GM18907 (cell line): Measurements from ENCODE around the gene NCKAP5.

ENCODE experiments used
- ATAC-seq: cut with Tn5 transposase; IDR thresholded peaks from one replicate; pipeline ENCODE4 v1.9.1; 2021; ENCODE audit warnings: mild to moderate bottlenecking, moderate library complexity; ENCODE audit not compliant: unreplicated experiment

Gene NCKAP5

GRCh38 chr2:133409581-133410285 is 158.5 kb downstream of the NCKAP5 start:
- no peak for ATAC-seq

DNA sequence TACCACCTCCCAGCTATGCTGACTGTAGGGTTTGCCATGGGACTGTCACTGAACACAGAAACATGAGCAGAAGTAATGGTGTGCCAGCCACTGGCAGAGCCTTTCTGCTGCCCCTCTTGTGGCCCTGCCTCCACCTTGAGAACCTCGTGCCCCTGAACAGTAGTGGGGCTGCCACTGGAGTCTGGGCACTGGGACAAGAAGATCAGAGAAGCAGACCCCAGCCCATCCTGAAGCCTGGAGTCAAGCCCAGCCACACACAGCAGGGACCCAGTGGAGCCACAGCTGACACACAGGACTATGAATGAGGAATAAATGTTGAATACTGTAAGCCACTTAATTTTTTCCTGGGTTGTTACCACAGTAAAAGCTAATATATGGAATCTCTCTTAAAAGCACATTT is 159.6 kb downstream of the NCKAP5 start:
- no peak for ATAC-seq

GRCh38 chr2:133407341-133407740 is 160.9 kb downstream of the NCKAP5 start:
- ATAC-seq = no peak

DNA sequence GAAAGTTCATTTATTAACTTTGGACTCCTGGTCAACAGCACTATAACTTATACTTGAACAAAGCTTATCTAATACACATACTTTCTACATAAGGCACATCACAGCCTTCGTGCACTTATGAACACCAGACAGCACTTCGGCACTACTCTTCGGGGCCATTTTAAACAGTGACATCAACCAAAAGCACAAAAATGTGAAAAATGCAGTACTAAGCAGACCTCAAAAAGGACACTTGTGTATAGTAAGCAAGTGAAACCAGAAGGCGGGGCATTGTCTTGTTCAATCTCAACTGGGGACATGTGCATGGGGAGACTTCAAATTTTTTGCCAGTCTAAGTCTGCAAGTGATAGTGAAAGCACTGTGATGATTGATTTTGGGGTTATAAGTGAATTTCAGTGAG is 163.0 kb downstream of the NCKAP5 start:
- no peak for ATAC-seq

- ATAC-seq = no peak
Measured at GRCh38 chr2:133400411-133400810, 167.9 kb downstream of the NCKAP5 start.

- no peak for ATAC-seq
Measured at GRCh38 chr2:133393895-133394294, 174.4 kb downstream of the NCKAP5 start.

DNA sequence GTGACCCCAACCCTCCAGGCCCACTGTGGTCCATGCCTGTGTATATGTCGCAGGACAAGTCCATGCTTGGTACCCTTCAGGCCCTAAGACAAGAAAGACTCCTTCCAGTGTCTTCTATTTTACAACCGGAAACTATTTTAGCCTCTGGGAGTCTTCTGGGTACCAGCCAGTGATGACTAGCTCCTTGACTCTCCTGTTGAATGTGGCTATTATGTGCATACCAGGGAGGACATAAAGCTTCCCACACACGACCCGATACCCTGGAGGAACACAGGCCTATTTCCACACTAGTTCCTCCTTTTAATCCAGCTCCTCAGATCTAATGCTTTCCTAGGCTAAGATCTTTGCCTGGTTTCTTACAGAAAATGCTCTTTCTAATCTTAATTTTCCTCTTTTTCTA is 178.1 kb downstream of the NCKAP5 start:
- no peak for ATAC-seq

GRCh38 chr2:133389569-133389968 is 178.7 kb downstream of the NCKAP5 start:
- no peak for ATAC-seq

DNA sequence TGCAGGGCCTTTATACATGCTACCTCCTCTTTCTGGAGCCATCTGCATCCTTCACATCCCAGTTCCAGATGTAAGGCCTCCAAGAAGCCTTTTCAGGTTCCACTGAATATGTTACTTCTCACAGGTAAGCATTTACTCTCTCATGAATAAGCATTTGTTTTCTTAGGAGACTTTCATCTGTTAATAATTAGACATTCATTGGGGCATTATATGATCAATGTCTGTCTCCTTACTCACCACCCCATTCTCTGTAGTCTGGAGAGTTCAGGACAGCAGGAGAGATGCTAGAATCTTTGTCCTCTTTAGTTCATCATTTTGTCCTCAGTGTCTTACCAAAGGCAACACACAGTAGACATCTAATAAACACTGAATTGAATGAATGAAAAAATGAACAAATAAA is 185.7 kb downstream of the NCKAP5 start:
- ATAC-seq = no peak

- no peak for ATAC-seq
Measured at GRCh38 chr2:133380991-133381390, 187.3 kb downstream of the NCKAP5 start.

- ATAC-seq = no peak
Measured at GRCh38 chr2:133378928-133379549, 189.2 kb downstream of the NCKAP5 start.

GRCh38 chr2:133378386-133378785 is 189.9 kb downstream of the NCKAP5 start:
- no peak for ATAC-seq

DNA sequence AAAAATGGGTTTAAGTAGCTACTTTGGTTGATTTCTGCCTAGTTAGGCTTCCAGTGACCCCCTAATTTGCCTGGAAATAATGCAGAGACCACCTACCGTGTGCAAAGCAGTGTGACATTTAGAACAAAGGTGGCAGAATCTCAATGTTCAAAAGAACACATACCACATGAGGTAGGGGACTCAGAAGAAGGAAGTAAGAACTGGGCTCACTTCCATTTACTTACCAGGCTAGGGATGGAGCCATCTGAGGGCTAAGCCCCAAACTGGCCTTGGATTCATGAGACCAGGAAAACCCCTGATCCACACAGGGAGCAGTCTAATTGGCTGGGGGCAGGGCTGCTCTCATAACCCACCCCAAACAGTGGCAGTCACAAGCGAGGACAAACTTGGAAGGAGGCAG is 190.7 kb downstream of the NCKAP5 start:
- ATAC-seq = no peak

DNA sequence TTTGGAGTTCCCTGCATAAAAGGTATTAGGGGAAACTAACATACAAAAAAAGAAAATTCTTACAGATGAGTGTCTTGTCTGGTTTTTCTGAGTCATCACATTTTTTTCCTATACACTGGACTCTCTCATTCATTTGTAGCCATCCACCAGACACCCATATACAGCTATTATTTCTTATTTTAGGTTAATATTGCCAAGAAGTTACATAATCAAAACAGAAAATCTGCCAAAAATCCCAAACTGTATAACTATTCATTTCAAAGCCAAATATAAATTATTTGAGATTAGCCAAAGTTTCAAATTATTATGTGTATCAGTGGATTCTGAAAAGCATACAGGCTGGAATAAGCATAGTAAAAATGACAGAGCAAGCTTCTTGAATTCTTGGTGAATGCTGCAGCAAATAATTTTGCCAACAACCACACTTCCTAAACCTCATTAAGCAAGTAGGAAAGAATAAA is 191.2 kb downstream of the NCKAP5 start:
- ATAC-seq = no peak

- ATAC-seq = no peak
Measured at GRCh38 chr2:133374781-133375180, 193.5 kb downstream of the NCKAP5 start.

DNA sequence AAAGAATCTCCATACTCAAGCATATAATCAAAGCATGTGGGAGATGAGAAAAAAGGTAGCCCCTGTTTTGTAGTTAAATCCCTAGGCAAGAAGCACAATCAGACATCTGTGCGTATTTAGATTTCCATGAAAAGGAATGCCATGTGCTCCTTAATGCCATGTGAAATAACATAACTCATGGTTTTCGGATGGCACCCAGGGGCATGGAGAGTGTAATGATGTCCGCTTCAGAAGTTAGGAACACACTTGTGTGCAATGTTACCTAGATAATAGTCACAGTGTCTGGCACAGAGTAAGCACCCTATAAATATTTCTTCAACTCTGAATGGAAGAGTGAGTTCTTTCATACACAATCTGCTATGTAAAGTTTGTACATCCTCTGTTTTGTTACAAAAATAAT is 197.0 kb downstream of the NCKAP5 start:
- no peak for ATAC-seq

- ATAC-seq = no peak
Measured at GRCh38 chr2:133369901-133370658, 198.2 kb downstream of the NCKAP5 start.

DNA sequence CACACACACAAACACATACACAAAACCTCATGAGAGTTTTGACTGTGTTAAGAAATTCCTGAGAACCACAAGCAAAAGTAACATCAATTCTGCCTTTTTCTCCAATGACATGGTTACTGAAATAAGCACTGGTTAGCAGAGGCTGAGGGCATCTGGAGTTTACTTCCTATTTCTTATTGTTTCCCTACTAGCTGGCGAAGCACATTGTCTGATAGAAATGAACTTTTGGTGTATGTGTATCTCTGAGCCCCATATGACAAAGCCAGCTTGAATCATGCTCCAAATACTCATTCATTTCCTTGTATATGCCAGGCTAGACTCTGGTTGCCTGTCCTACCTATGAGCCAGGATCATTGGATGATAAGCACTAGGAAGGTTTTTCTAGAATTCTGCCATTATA is 203.1 kb downstream of the NCKAP5 start:
- no peak for ATAC-seq

GRCh38 chr2:133364636-133365035 is 203.6 kb downstream of the NCKAP5 start:
- ATAC-seq = no peak

DNA sequence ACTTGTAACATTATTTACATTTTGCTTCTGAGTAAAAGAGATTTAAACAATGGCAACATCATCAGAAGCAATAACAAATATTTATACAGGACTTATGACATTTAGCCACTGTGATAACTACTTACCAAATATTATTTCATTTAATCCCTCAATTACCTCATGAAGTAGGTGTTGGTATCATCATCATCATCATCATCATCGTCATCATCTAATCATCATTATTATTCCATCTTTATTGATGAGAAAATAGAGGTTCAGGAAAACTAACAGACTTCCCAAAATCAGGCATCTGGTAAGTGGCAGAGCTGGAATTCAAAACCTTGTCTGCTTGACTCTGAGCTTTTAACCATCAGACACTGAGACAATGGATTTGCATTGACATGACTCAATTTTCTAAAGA is 204.4 kb downstream of the NCKAP5 start:
- ATAC-seq = no peak

DNA sequence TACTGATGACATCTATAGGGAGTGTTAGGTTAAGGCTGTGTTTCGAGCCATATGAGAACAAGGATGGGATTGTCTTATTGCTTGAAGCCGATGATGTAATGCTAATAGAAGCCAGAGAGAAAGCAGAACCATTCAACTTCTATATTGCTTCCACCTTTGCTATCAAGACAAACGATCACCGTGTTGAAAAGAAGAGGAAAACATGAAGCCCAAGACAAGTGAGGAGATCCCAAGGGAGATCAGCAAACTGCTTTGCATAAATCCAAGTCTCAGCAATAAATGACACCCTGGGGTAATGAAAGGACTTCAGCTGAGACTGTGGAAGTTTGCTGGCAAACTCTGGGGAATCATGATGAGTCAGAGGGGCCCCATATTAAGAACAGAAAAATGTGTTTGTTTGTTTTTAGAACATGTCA is 206.2 kb downstream of the NCKAP5 start:
- no peak for ATAC-seq

DNA sequence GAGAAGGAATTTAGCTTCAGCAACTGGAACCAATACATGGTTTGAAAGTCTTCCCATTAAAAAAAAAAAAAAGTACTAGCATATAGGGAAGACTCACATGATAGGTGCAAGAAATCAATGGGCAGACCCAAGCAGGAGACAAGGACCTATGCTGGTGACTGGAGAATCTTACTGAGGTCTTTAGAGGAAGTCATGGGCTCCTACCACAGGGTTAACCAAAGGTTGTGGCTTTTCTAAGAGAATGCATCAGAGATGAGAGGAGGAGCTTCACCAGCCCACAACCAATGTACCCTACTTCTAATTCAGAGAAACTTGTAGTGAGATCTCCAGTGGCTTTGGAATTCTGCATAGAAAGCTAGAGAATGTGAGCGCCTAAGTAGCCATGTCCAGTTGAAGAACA is 207.4 kb downstream of the NCKAP5 start:
- ATAC-seq = peak; percentile 90
